Measurements from ENCODE around the gene RAB5B. TPM values are rescaled to one million over a fixed set of nuclear protein-coding genes. Genes with fewer than 3 reads are reported as not detected.
A peak's percentile ranks its signal among the peaks of the same experiment; 100 is the strongest.

Gene RAB5B
- total and polyA plus RNA-seq, 7 donors: 82.8 to 113 (median 101) TPM

GRCh38 chr12:56020423-56021184 lies 46.7 kb downstream of the RAB5B start, which contains the start of gene IKZF4:
TSS of gene IKZF4 (plus strand) at chr12:56021043. CDS start at chr12:56021494, 451 bp downstream.
- 31 to 66% methylated on average over 10 of the region's 10 CpGs for WGBS, 2 donors
- TF ChIP-seq POLR2A (IDR thresholded peaks at IDR 0.05): no peak
- TF ChIP-seq EP300 (IDR thresholded peaks at IDR 0.05): no peak
- TF ChIP-seq CTCF (IDR thresholded peaks at IDR 0.05): no peak
- TF ChIP-seq POLR2AphosphoS5 (IDR thresholded peaks at IDR 0.05): no peak
- intact Hi-C loops (cut with DNase I): no loop called here
- peaks cover 0 to 28% (median 26%) of the 10 kb centered on the region in 4 donors for H3K4me1 ChIP-seq
- peaks cover 0 to 29% (median 3%) of the 10 kb centered on the region in 4 donors for H3K36me3 ChIP-seq
- H3K27me3 ChIP-seq: no peaks in the 10 kb centered on the region
- peak within 1 kb of the TSS; percentile 19 to 43 (median 36) for H3K4me3 ChIP-seq
- H3K27ac ChIP-seq: peak within 1 kb of the TSS; percentile 70 to 79 (median 75)
- DNase-seq: peak; percentile 89
- H3K9me3 ChIP-seq: no peaks in the 10 kb centered on the region

GRCh38 chr12:56021889-56022497 lies 48.1 kb downstream of the RAB5B start:
- Histone ChIP-seq H3K9me3 (no peaks in the 10 kb centered on the region), H3K27ac (peak overlapping the region; percentile 70 to 79 (median 75)), H3K27me3 (no peaks in the 10 kb centered on the region), H3K36me3 (peaks cover 0 to 43% (median 7%) of the 10 kb centered on the region in 4 donors), H3K4me3 (peak overlapping the region; percentile 19 to 43 (median 36)), H3K4me1 (peaks cover 0 to 28% (median 26%) of the 10 kb centered on the region in 4 donors)
- intact Hi-C loops (cut with DNase I): no loop called here
- no peak for DNase-seq
- TF ChIP-seq POLR2A (IDR thresholded peaks at IDR 0.05) (no peak), EP300 (IDR thresholded peaks at IDR 0.05) (no peak), POLR2AphosphoS5 (IDR thresholded peaks at IDR 0.05) (no peak), CTCF (IDR thresholded peaks at IDR 0.05) (no peak)
- WGBS, 2 donors: 38 to 69% methylated on average over 2 of the region's 2 CpGs

GRCh38 chr12:56028511-56029165 lies 54.8 kb downstream of the RAB5B start:
- no peak for DNase-seq
- Histone ChIP-seq H3K4me3 (no peak overlapping the region), H3K27ac (no peak overlapping the region), H3K4me1 (no peaks in the 10 kb centered on the region), H3K36me3 (peaks cover 18 to 86% (median 23%) of the 10 kb centered on the region in 4 donors), H3K27me3 (no peaks in the 10 kb centered on the region), H3K9me3 (no peaks in the 10 kb centered on the region)
- WGBS, 2 donors: 66 to 80% methylated on average over 5 of the region's 5 CpGs
- TF ChIP-seq EP300 (IDR thresholded peaks at IDR 0.05): no peak
- no peak for TF ChIP-seq POLR2A (IDR thresholded peaks at IDR 0.05)
- no peak for TF ChIP-seq CTCF (IDR thresholded peaks at IDR 0.05)
- TF ChIP-seq POLR2AphosphoS5 (IDR thresholded peaks at IDR 0.05): no peak
- intact Hi-C loops (cut with DNase I): no loop called here

GRCh38 chr12:56029166-56029519 lies 55.3 kb downstream of the RAB5B start:
- Histone ChIP-seq H3K36me3 (peaks cover 19 to 91% (median 23%) of the 10 kb centered on the region in 4 donors), H3K27me3 (no peaks in the 10 kb centered on the region), H3K4me1 (no peaks in the 10 kb centered on the region), H3K9me3 (no peaks in the 10 kb centered on the region), H3K4me3 (no peak overlapping the region), H3K27ac (no peak overlapping the region)
- intact Hi-C loops (cut with DNase I): no loop called here
- TF ChIP-seq CTCF (IDR thresholded peaks at IDR 0.05): no peak
- no peak for TF ChIP-seq EP300 (IDR thresholded peaks at IDR 0.05)
- no peak for TF ChIP-seq POLR2AphosphoS5 (IDR thresholded peaks at IDR 0.05)
- no peak for TF ChIP-seq POLR2A (IDR thresholded peaks at IDR 0.05)
- no peak for DNase-seq

Measured in sigmoid colon (tissue), 7 donors.